ENCODE data around the gene RFNG. TPM values are rescaled to one million over a fixed set of nuclear protein-coding genes. Genes with fewer than 3 reads are reported as not detected.
A peak's percentile ranks its signal among the peaks of the same experiment; 100 is the strongest.

RFNG gene
- total RNA-seq, 2 experiments from 2014 or later, result 16.9 to 17.5 TPM

DNA sequence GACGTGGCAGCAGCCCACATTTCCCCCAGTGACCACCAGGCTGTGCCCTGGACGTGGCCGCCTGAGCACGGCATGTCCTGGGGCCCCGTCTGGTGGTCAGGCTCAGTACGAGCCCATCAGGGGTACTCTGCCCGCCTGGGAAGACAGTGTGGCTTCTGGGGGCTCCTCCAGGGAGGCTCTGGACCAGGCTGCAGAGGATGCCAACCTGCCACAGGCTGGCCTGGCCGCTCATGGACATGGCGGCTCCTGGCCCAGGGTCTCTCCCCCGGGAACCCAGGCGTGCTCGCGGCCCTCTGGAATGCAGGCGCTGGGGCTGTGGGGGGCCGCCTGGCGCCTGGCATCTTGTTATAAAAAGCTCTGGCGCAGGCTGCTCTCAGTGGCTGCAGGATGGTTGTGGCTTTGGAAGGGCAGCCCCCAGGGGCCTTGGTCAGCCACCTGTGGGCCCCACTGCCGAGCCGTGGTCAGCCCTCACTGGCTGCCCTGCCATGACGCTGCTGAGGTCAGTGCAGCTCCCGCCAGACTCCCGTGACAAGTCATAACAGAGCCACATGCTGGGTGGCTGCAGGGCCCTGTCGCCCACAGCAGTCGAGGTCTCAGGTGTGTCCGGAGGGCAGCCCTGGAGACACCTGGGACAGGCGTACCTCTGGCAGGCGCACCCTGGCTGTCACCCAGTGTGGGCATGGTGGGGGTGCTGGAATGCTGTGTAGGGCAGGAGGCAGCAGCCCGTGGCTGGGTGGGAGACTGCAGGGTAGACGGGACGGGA lies 43.9 kb downstream of the RFNG start:
- H3K27me3 Mint-ChIP-seq, result no peaks in the 10 kb centered on the region
- ATAC-seq, result no peak
- POLR2A ChIA-PET, result no interaction called here
- no peaks in the 10 kb centered on the region for H3K4me1 Mint-ChIP-seq
- no peaks in the 10 kb centered on the region for H3K9me3 Mint-ChIP-seq (ENCODE audit: low read depth)
- no peak for DNase-seq
- H3K27ac Mint-ChIP-seq, result no peak overlapping the region
- H3K4me3 Mint-ChIP-seq, result no peak overlapping the region
- CTCF ChIA-PET, result no interaction called here
- intact Hi-C loops (cut with DNase I, micrococcal nuclease), result no loop called here
- no peaks in the 10 kb centered on the region for H3K36me3 Mint-ChIP-seq (ENCODE audit: low read depth)

GRCh38 chr17:82007228-82007494 lies 44.5 kb downstream of the RFNG start:
- no peaks in the 10 kb centered on the region for H3K27me3 Mint-ChIP-seq
- intact Hi-C loops (cut with DNase I, micrococcal nuclease), result no loop called here
- DNase-seq, result no peak
- ATAC-seq, result no peak
- CTCF ChIA-PET, result no interaction called here
- POLR2A ChIA-PET, result no interaction called here
- no peaks in the 10 kb centered on the region for H3K9me3 Mint-ChIP-seq (ENCODE audit: low read depth)
- H3K27ac Mint-ChIP-seq, result no peak overlapping the region
- H3K4me1 Mint-ChIP-seq, result no peaks in the 10 kb centered on the region
- H3K4me3 Mint-ChIP-seq, result no peak overlapping the region
- H3K36me3 Mint-ChIP-seq (ENCODE audit: low read depth), result no peaks in the 10 kb centered on the region

GRCh38 chr17:82006468-82007227 lies 45.0 kb downstream of the RFNG start:
- intact Hi-C loops (cut with DNase I, micrococcal nuclease), result no loop called here
- no peaks in the 10 kb centered on the region for H3K4me1 Mint-ChIP-seq
- H3K27me3 Mint-ChIP-seq, result no peaks in the 10 kb centered on the region
- H3K36me3 Mint-ChIP-seq (ENCODE audit: low read depth), result no peaks in the 10 kb centered on the region
- ChIA-PET POLR2A (no interaction called here), CTCF (no interaction called here)
- no peak for ATAC-seq
- H3K27ac Mint-ChIP-seq, result no peak overlapping the region
- no peak overlapping the region for H3K4me3 Mint-ChIP-seq
- no peaks in the 10 kb centered on the region for H3K9me3 Mint-ChIP-seq (ENCODE audit: low read depth)
- DNase-seq, result no peak

- ChIA-PET POLR2A (no interaction called here), CTCF (interaction anchor here (0.5 to 0.7 kb wide), 2 partner anchors 17 to 50 kb away, joined by 3 read pairs; partner anchors contain the start of genes CENPX and LRRC45)
- intact Hi-C loops (cut with DNase I, micrococcal nuclease), result no loop called here
- H3K4me3 Mint-ChIP-seq, result no peak overlapping the region
- no peaks in the 10 kb centered on the region for H3K4me1 Mint-ChIP-seq
- no peaks in the 10 kb centered on the region for H3K36me3 Mint-ChIP-seq (ENCODE audit: low read depth)
- H3K27ac Mint-ChIP-seq, result peak overlapping the region; percentile 55
- ATAC-seq (no peak), DNase-seq (no peak)
- H3K27me3 Mint-ChIP-seq, result no peaks in the 10 kb centered on the region
- no peaks in the 10 kb centered on the region for H3K9me3 Mint-ChIP-seq (ENCODE audit: low read depth)
Observed at GRCh38 chr17:82005701-82006348, 45.8 kb downstream of the RFNG start.

- H3K27ac Mint-ChIP-seq, result no peak overlapping the region
- no peak overlapping the region for H3K4me3 Mint-ChIP-seq
- H3K27me3 Mint-ChIP-seq, result no peaks in the 10 kb centered on the region
- CTCF ChIA-PET, result interaction anchor here (0.7 kb wide), 2 partner anchors 49 to 349 kb away, joined by 3 read pairs; no protein-coding TSS in a partner anchor
- POLR2A ChIA-PET, result no interaction called here
- no peaks in the 10 kb centered on the region for H3K36me3 Mint-ChIP-seq (ENCODE audit: low read depth)
- H3K4me1 Mint-ChIP-seq, result no peaks in the 10 kb centered on the region
- no peaks in the 10 kb centered on the region for H3K9me3 Mint-ChIP-seq (ENCODE audit: low read depth)
- ATAC-seq (no peak), DNase-seq (no peak)
- intact Hi-C loops (cut with DNase I, micrococcal nuclease), result no loop called here
Observed at GRCh38 chr17:82004517-82005455, 46.8 kb downstream of the RFNG start.

- DNase-seq, result peak; percentile 68
- H3K4me3 Mint-ChIP-seq, result no peak overlapping the region
- H3K27ac Mint-ChIP-seq, result no peak overlapping the region
- no peaks in the 10 kb centered on the region for H3K9me3 Mint-ChIP-seq (ENCODE audit: low read depth)
- H3K4me1 Mint-ChIP-seq, result no peaks in the 10 kb centered on the region
- CTCF ChIA-PET, result no interaction called here
- POLR2A ChIA-PET, result no interaction called here
- intact Hi-C loops (cut with DNase I, micrococcal nuclease), result no loop called here
- ATAC-seq, result peak; percentile 91
- H3K27me3 Mint-ChIP-seq, result no peaks in the 10 kb centered on the region
- no peaks in the 10 kb centered on the region for H3K36me3 Mint-ChIP-seq (ENCODE audit: low read depth)
Observed at GRCh38 chr17:82003411-82004381, 47.9 kb downstream of the RFNG start.

- ChIA-PET CTCF (no interaction called here), POLR2A (no interaction called here)
- H3K36me3 Mint-ChIP-seq (ENCODE audit: low read depth), result peaks cover 1% of the 10 kb centered on the region
- H3K4me1 Mint-ChIP-seq, result no peaks in the 10 kb centered on the region
- no peak for ATAC-seq
- no peaks in the 10 kb centered on the region for H3K27me3 Mint-ChIP-seq
- no peak for DNase-seq
- H3K4me3 Mint-ChIP-seq, result no peak overlapping the region
- no peak overlapping the region for H3K27ac Mint-ChIP-seq
- intact Hi-C loops (cut with DNase I, micrococcal nuclease), result no loop called here
- no peaks in the 10 kb centered on the region for H3K9me3 Mint-ChIP-seq (ENCODE audit: low read depth)
Observed at GRCh38 chr17:82001571-82002056, 50.0 kb downstream of the RFNG start.

- DNase-seq (no peak), ATAC-seq (no peak)
- Mint-ChIP-seq H3K4me1 (no peaks in the 10 kb centered on the region), H3K36me3 (ENCODE audit: low read depth) (peaks cover 3% of the 10 kb centered on the region), H3K9me3 (ENCODE audit: low read depth) (no peaks in the 10 kb centered on the region), H3K4me3 (no peak overlapping the region), H3K27ac (no peak overlapping the region), H3K27me3 (no peaks in the 10 kb centered on the region)
- POLR2A ChIA-PET, result no interaction called here
- intact Hi-C loops (cut with DNase I, micrococcal nuclease), result no loop called here
- CTCF ChIA-PET, result no interaction called here
Observed at GRCh38 chr17:82000803-82001570, 50.6 kb downstream of the RFNG start.

DNA sequence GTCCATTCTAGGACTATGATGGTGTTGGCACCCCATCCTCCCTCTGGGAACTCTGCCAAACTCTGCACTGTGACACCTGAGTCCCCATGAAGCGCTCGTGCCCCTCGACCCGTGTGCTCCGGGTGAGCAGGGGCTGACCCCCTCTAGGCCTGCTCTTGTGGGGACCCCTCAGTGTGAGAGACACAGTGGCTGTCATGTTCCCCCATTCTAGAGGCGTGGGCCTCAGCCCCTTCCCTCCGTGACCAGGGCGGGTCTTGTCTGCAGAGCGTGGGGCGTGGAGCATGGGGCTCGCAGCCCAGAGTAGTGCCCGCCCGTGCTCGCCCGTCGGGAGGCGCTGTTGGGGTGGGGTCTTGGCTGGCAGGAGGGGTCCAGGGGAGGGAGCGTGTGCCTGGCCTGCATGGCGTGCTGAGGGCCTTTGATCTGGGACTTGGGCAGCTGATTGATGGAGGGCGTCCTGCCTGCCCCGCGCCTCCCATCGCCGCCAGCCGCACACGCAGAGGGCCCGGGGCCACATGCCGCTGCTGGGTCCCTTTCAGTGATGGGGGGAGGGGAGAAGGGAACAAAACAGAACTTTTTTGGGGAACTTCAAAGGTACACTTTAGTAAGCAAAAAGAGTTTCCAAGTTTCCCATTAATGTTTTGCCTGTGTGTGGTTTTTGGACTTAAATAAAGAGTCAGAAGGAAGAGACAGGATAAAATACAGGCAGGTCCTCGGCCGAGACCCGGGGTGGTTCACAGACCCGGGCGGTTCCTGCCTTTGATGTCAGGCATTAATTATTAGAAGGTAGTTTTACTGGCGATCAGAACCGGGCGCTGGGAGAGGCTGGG lies 51.4 kb downstream of the RFNG start:
- CTCF ChIA-PET, result no interaction called here
- intact Hi-C loops (cut with DNase I, micrococcal nuclease), result no loop called here
- Mint-ChIP-seq H3K9me3 (ENCODE audit: low read depth) (no peaks in the 10 kb centered on the region), H3K36me3 (ENCODE audit: low read depth) (peaks cover 3% of the 10 kb centered on the region), H3K27ac (no peak overlapping the region), H3K4me3 (no peak overlapping the region), H3K4me1 (no peaks in the 10 kb centered on the region), H3K27me3 (no peaks in the 10 kb centered on the region)
- ATAC-seq (no peak), DNase-seq (no peak)
- POLR2A ChIA-PET, result no interaction called here
